GM12865 (cell line): ENCODE data around the gene SMIM33.

ENCODE experiments used
- DNase-seq: peaks from one replicate; pipeline ENCODE4 v3.0.0; 2010; ENCODE audit warnings: low read depth
- H3K4me3 ChIP-seq: 2 replicates; pipeline ENCODE4 v1.5.1; 2011; ENCODE audit warnings: mild to moderate bottlenecking, low read depth, low read length, control low read depth
- CTCF ChIP-seq: IDR thresholded peaks from 2 replicates; pipeline ENCODE4 v1.5.1; 2011; ENCODE audit warnings: low read length, control low read depth, low read depth, inconsistent platforms; ENCODE audit not compliant: insufficient read depth; ENCODE audit errors: missing control alignments

The SMIM33 gene

GRCh38 chr5:139470821-139471300 lies at the start of gene SMIM33:
Gene SMIM33 (plus strand): TSS chr5:139471004. CDS start chr5:139471122, 118 bp downstream.
- no peak for DNase-seq
- TF ChIP-seq CTCF = no peak
- H3K4me3 ChIP-seq = no peak within 1 kb of the TSS

GRCh38 chr5:139422307-139422893 lies 48.4 kb upstream of the SMIM33 start:
- peak; percentile 84 for TF ChIP-seq CTCF
- H3K4me3 ChIP-seq = no peak overlapping the region
- peak; percentile 85 for DNase-seq

GRCh38 chr5:139425497-139425896 lies 45.3 kb upstream of the SMIM33 start:
- no peak for DNase-seq
- TF ChIP-seq CTCF = no peak
- no peak overlapping the region for H3K4me3 ChIP-seq

- no peak overlapping the region for H3K4me3 ChIP-seq
- no peak for DNase-seq
- no peak for TF ChIP-seq CTCF
Measured at GRCh38 chr5:139426203-139426885, 44.5 kb upstream of the SMIM33 start.

GRCh38 chr5:139430015-139430414 lies 40.8 kb upstream of the SMIM33 start:
- no peak overlapping the region for H3K4me3 ChIP-seq
- no peak for TF ChIP-seq CTCF
- DNase-seq = no peak

- no peak for DNase-seq
- H3K4me3 ChIP-seq = no peak overlapping the region
- TF ChIP-seq CTCF = no peak
Measured at GRCh38 chr5:139431706-139432105, 39.1 kb upstream of the SMIM33 start.
